Sigmoid colon (tissue), 4 donors: ENCODE results near the gene SERF1B.
"Not testable (repeated sequence)": the region's sequence is repeated elsewhere in the genome, so short reads cannot be mapped to it uniquely, and the experiment has no call there.

ENCODE experiments used
- EP300 ChIP-seq, 4 donors: sonication (generic); formaldehyde crosslinking; IDR thresholded peaks; one replicate each; pipeline ENCODE4 v1.6.1; 2017; ENCODE audit warnings: antibody characterized with exemption in 4 of 4
- POLR2A ChIP-seq, 2 donors: fragments of 450-650 bp; IDR thresholded peaks; one replicate each; pipeline ENCODE4 v1.6.1; 2016; ENCODE audit warnings: antibody characterized with exemption in 2 of 2, mild to moderate bottlenecking in 2 of 2, moderate library complexity in 2 of 2
- TF ChIP-seq, protein P1 (sequence below), 4 experiments: fragments of 450-650 bp in 3 of 4; fragments of 200-600 bp in 1 of 4; IDR thresholded peaks; one replicate each; pipeline ENCODE4 v1.5.1; 2016 to 2019; ENCODE audit warnings: antibody characterized with exemption in 4 of 4, mild to moderate bottlenecking in 3 of 4, moderate library complexity in 2 of 4

DNA sequence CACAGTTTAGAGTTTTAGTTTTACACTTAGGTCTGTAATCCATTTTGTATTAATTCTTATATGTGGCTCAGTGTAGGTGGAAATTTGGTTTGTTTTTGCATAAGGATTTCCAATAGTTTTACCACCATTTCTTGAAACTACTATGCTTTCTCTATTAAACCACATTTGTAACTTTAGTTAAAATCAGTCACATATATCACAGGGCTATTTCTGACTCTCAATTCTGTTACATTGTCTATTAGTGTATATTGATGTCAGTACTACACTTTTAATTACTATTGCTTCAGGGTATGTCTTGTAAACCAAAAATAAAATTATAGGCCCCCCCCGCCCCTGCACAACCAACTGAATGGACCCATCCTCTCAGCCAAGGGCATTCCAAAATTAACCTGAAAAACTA lies 32.1 kb downstream of the SERF1B start:
- TF ChIP-seq, protein P1, sequence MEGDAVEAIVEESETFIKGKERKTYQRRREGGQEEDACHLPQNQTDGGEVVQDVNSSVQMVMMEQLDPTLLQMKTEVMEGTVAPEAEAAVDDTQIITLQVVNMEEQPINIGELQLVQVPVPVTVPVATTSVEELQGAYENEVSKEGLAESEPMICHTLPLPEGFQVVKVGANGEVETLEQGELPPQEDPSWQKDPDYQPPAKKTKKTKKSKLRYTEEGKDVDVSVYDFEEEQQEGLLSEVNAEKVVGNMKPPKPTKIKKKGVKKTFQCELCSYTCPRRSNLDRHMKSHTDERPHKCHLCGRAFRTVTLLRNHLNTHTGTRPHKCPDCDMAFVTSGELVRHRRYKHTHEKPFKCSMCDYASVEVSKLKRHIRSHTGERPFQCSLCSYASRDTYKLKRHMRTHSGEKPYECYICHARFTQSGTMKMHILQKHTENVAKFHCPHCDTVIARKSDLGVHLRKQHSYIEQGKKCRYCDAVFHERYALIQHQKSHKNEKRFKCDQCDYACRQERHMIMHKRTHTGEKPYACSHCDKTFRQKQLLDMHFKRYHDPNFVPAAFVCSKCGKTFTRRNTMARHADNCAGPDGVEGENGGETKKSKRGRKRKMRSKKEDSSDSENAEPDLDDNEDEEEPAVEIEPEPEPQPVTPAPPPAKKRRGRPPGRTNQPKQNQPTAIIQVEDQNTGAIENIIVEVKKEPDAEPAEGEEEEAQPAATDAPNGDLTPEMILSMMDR (IDR thresholded peaks at IDR 0.05): not testable (repeated sequence)
- not testable (repeated sequence) for TF ChIP-seq POLR2A, EP300 (IDR thresholded peaks at IDR 0.05)
